T-cell (primary cell): ENCODE measurements around the gene PCDHGC4. TPM values are rescaled to one million over a fixed set of nuclear protein-coding genes. Genes with fewer than 3 reads are reported as not detected.

Experiments used
- ATAC-seq, 4 experiments: fragments of 200-7000 bp in 3 of 4; fragments of 150-1000 bp in 1 of 4; cut with Tn5 transposase; replicated peaks in 1 of 4; 1 replicate in 3 of 4; 2 replicates in 1 of 4; pipeline ENCODE4 v1.10.0; 2021; ENCODE audit warnings: moderate library complexity in 3 of 4, mild to moderate bottlenecking in 2 of 4, moderate number of reproducible peaks in 1 of 4
- CTCF ChIA-PET, 2 donors: fragments of 300-600 bp; sonication (Branson Sonifier 250); formaldehyde crosslinking; loops; one replicate each; lab custom pipeline; 2022; ENCODE audit warnings: antibody characterized with exemption in 2 of 2; lab: Charles Lee
- POLR2A ChIA-PET, 2 donors: fragments of 300-600 bp; sonication (Branson Sonifier 250); formaldehyde crosslinking; loops; one replicate each; lab custom pipeline; 2022; ENCODE audit warnings: antibody characterized with exemption in 2 of 2; lab: Charles Lee
- DNase-seq, 35 experiments: peaks; one replicate each; pipeline versions ENCODE4 v3.0.0 to v3.0.0-alpha.2; 2013 to 2023
- H3K27ac ChIP-seq: one replicate; pipeline ENCODE4 v1.5.1; 2013; ENCODE audit warnings: low read length
- H3K27me3 ChIP-seq, 2 experiments: replicated peaks in 1 of 2; 1 replicate in 1 of 2; 2 replicates in 1 of 2; pipeline versions ENCODE4 v1.6.1 to v1.7.0; 2013; ENCODE audit warnings: low read length in 1 of 2, mixed read lengths in 1 of 2; ENCODE audit not compliant: control insufficient read depth in 2 of 2, insufficient read depth in 2 of 2; ENCODE audit errors: extremely low read depth in 1 of 2
- H3K36me3 ChIP-seq, 2 donors: 1 replicate in 1 of 2; 2 replicates in 1 of 2; pipeline versions ENCODE4 v1.6.1 to v1.7.0; 2013; ENCODE audit warnings: low read length in 1 of 2; ENCODE audit not compliant: control insufficient read depth in 2 of 2, insufficient read depth in 1 of 2; ENCODE audit errors: extremely low read depth in 1 of 2
- H3K4me1 ChIP-seq, 2 experiments: 1 replicate in 1 of 2; 2 replicates in 1 of 2; pipeline versions ENCODE4 v1.6.1 to v1.7.0; 2013; ENCODE audit warnings: low read length in 2 of 2, mixed read lengths in 1 of 2; ENCODE audit not compliant: insufficient read depth in 2 of 2, control insufficient read depth in 1 of 2; ENCODE audit errors: extremely low read depth in 1 of 2
- H3K4me3 ChIP-seq, 2 donors: 1 replicate in 1 of 2; 2 replicates in 1 of 2; pipeline versions ENCODE4 v1.5.1 to v1.7.0; 2013; ENCODE audit warnings: mild to moderate bottlenecking in 2 of 2, low read length in 1 of 2, moderate library complexity in 1 of 2; ENCODE audit not compliant: control insufficient read depth in 1 of 2; ENCODE audit errors: extremely low read depth in 1 of 2
- H3K9me3 ChIP-seq: 2 replicates; pipeline ENCODE4 v1.7.0; 2013
- H3K27ac Mint-ChIP-seq, 2 donors: one replicate each; pipeline ENCODE4 v1.8.0; 2020 to 2021; ENCODE audit warnings: mild to moderate bottlenecking in 2 of 2, mixed read lengths in 2 of 2
- H3K27me3 Mint-ChIP-seq, 2 donors: one replicate each; pipeline ENCODE4 v1.8.0; 2021 to 2022; ENCODE audit warnings: mixed read lengths in 2 of 2
- H3K36me3 Mint-ChIP-seq: one replicate; pipeline ENCODE4 v1.8.0; 2021; ENCODE audit warnings: mixed read lengths
- H3K4me1 Mint-ChIP-seq, 3 donors: one replicate each; pipeline ENCODE4 v1.8.0; 2020 to 2022; ENCODE audit warnings: mixed read lengths in 3 of 3, mild to moderate bottlenecking in 1 of 3
- H3K4me3 Mint-ChIP-seq, 3 donors: one replicate each; pipeline ENCODE4 v1.8.0; 2020 to 2022; ENCODE audit warnings: mild to moderate bottlenecking in 3 of 3, mixed read lengths in 3 of 3, moderate library complexity in 3 of 3
- H3K9me3 Mint-ChIP-seq, 3 donors: one replicate each; pipeline ENCODE4 v1.8.0; 2020 to 2022; ENCODE audit warnings: mixed read lengths in 3 of 3
- WGBS: methylation state at CpG from one replicate; pipeline ENCODE4 v1.1.5; 2013; ENCODE audit warnings: missing lambda C conversion rate; ENCODE audit not compliant: insufficient coverage; 5-methylcytosine and 5-hydroxymethylcytosine counted together
- total RNA-seq, 35 experiments: library from RNA in 6 of 35; stranded (reverse) in 6 of 35; fragments of 120-200 nt in 1 of 35; gene quantifications; one replicate each; pipeline versions ENCODE4 v1.2.1 to v1.2.4 and lab custom pipeline; 2013 to 2026

PCDHGC4 gene
- total RNA-seq, 5 donors from 2014 or later (not counting 1 experiment from before 2014, with no cell fraction given) = 0.18 to 0.51 TPM; not detected in 3

- ATAC-seq = no peak
- H3K27me3 Mint-ChIP-seq = peaks cover 67 to 94% of the 10 kb centered on the region in 2 donors
- no peaks in the 10 kb centered on the region for H3K9me3 Mint-ChIP-seq
- ChIA-PET CTCF (no interaction called here), POLR2A (no interaction called here)
- Histone ChIP-seq H3K27ac (no peak overlapping the region), H3K36me3 (no peaks in the 10 kb centered on the region), H3K27me3 (peaks cover 24 to 61% of the 10 kb centered on the region in 2 experiments), H3K4me1 (peaks cover 0 to 27% of the 10 kb centered on the region in 2 experiments), H3K9me3 (no peaks in the 10 kb centered on the region), H3K4me3 (no peak overlapping the region)
- H3K27ac Mint-ChIP-seq = no peak overlapping the region
- no peak overlapping the region for H3K4me3 Mint-ChIP-seq
- H3K36me3 Mint-ChIP-seq = no peaks in the 10 kb centered on the region
- no peak for DNase-seq
- peaks cover 33 to 41% (median 38%) of the 10 kb centered on the region in 3 donors for H3K4me1 Mint-ChIP-seq
Measured at GRCh38 chr5:141479776-141480175, 5.1 kb upstream of the PCDHGC4 start.

GRCh38 chr5:141483902-141484301 is 928 bp upstream of the PCDHGC4 start:
- peaks cover 3 to 14% of the 10 kb centered on the region in 2 experiments for H3K4me1 ChIP-seq
- H3K27me3 ChIP-seq = peaks cover 22 to 64% of the 10 kb centered on the region in 2 experiments
- H3K36me3 Mint-ChIP-seq = no peaks in the 10 kb centered on the region
- no peak overlapping the region for H3K4me3 ChIP-seq
- H3K9me3 Mint-ChIP-seq = no peaks in the 10 kb centered on the region
- H3K27ac Mint-ChIP-seq = no peak overlapping the region
- 43% methylated on average over 2 of the region's 3 CpGs for WGBS
- H3K9me3 ChIP-seq = no peaks in the 10 kb centered on the region
- peaks cover 69 to 94% of the 10 kb centered on the region in 2 donors for H3K27me3 Mint-ChIP-seq
- no peak for ATAC-seq
- H3K4me3 Mint-ChIP-seq = peak overlapping the region in 1 of 3 donors; percentile 59
- H3K27ac ChIP-seq = no peak overlapping the region
- ChIA-PET CTCF (interaction anchor here in 1 of 2 donors (0.5 kb wide), 1 partner anchor 44 kb away, joined by 4 read pairs; no protein-coding TSS in a partner anchor), POLR2A (no interaction called here)
- H3K36me3 ChIP-seq = no peaks in the 10 kb centered on the region
- DNase-seq = no peak
- peaks cover 11 to 22% (median 19%) of the 10 kb centered on the region in 3 donors for H3K4me1 Mint-ChIP-seq

DNA sequence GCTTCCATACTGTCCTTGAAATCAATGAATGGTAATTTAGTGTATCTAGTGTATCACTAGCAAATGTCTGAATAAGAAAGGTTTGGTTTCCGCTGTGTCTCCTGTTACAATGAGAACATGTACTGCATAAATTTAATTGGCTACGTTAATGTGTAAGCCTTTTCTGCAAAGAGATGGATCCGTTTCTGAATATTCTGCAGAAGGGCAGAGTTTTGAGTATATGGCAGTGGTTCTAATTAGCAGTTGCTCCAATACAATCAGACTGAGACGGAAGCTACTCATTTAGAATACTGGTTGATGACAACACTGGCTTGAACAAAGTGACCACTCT is 555 bp upstream of the PCDHGC4 start:
- Histone ChIP-seq H3K36me3 (no peaks in the 10 kb centered on the region), H3K4me1 (peaks cover 3 to 14% of the 10 kb centered on the region in 2 experiments), H3K9me3 (no peaks in the 10 kb centered on the region), H3K27me3 (peaks cover 21 to 66% of the 10 kb centered on the region in 2 experiments), H3K27ac (no peak overlapping the region), H3K4me3 (peak overlapping the region in 1 of 2 donors; percentile 77)
- no peak for ATAC-seq
- ChIA-PET CTCF (interaction anchor here in 1 of 2 donors (0.5 kb wide), 1 partner anchor 43 kb away, joined by 4 read pairs; no protein-coding TSS in a partner anchor), POLR2A (no interaction called here)
- Mint-ChIP-seq H3K4me3 (peak overlapping the region in 1 of 3 donors; percentile 59), H3K4me1 (peaks cover 11 to 22% (median 19%) of the 10 kb centered on the region in 3 donors), H3K36me3 (no peaks in the 10 kb centered on the region), H3K27ac (no peak overlapping the region), H3K9me3 (no peaks in the 10 kb centered on the region), H3K27me3 (peaks cover 72 to 96% of the 10 kb centered on the region in 2 donors)
- no peak for DNase-seq
- 24% methylated on average over 2 of the region's 4 CpGs for WGBS

DNA sequence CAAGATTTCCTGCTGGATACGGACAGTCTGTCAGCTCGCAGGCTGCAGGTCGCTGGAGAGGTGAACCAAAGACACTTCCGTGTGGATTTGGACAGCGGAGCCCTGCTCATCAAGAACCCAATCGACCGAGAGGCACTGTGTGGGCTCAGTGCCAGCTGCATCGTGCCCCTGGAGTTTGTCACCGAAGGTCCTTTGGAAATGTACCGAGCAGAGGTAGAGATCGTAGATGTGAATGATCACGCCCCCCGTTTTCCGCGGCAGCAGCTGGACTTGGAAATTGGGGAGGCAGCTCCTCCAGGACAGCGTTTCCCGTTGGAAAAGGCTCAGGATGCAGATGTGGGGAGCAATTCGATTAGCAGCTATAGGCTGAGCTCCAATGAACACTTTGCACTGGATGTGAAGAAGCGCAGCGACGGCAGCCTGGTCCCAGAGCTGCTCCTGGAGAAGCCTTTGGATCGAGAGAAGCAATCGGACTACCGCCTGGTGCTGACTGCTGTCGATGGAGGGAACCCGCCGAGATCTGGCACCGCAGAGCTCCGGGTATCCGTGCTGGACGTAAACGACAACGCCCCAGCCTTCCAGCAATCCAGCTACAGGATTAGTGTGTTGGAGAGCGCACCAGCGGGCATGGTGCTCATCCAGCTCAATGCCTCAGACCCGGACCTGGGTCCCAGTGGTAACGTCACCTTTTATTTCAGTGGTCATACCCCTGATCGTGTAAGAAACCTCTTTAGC is 658 bp downstream of the PCDHGC4 start:
- 48% methylated on average over 35 of the region's 38 CpGs for WGBS
- Histone ChIP-seq H3K36me3 (no peaks in the 10 kb centered on the region), H3K27me3 (peaks cover 15 to 72% of the 10 kb centered on the region in 2 experiments), H3K9me3 (no peaks in the 10 kb centered on the region), H3K27ac (no peak overlapping the region), H3K4me3 (peak overlapping the region in 1 of 2 donors; percentile 77), H3K4me1 (peaks cover 3 to 14% of the 10 kb centered on the region in 2 experiments)
- DNase-seq = no peak
- CTCF ChIA-PET = interaction anchor here in 1 of 2 donors (0.5 kb wide), 1 partner anchor 241 kb away, joined by 3 read pairs; no protein-coding TSS in a partner anchor
- Mint-ChIP-seq H3K4me3 (peak overlapping the region in 2 of 3 donors; percentile 34 to 59), H3K9me3 (no peaks in the 10 kb centered on the region), H3K4me1 (peaks cover 11 to 22% (median 19%) of the 10 kb centered on the region in 3 donors), H3K36me3 (no peaks in the 10 kb centered on the region), H3K27ac (no peak overlapping the region), H3K27me3 (peaks cover 75 to 97% of the 10 kb centered on the region in 2 donors)
- POLR2A ChIA-PET = no interaction called here
- no peak for ATAC-seq

DNA sequence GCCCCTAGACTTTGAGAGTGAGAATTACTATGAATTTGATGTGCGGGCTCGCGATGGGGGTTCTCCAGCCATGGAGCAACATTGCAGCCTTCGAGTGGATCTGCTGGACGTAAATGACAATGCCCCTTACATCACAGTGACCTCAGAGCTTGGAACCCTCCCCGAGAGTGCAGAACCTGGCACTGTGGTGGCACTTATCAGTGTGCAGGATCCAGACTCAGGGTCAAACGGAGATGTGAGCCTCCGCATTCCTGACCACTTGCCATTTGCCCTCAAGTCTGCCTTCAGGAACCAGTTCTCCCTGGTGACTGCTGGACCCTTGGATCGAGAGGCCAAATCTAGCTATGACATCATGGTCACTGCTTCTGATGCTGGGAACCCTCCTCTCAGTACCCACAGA is 1.3 kb downstream of the PCDHGC4 start:
- Mint-ChIP-seq H3K4me1 (peaks cover 11 to 26% (median 22%) of the 10 kb centered on the region in 3 donors), H3K27ac (no peak overlapping the region), H3K27me3 (peaks cover 77 to 97% of the 10 kb centered on the region in 2 donors), H3K9me3 (no peaks in the 10 kb centered on the region), H3K36me3 (no peaks in the 10 kb centered on the region), H3K4me3 (peak overlapping the region in 1 of 3 donors; percentile 38)
- no peak overlapping the region for H3K4me3 ChIP-seq
- POLR2A ChIA-PET = no interaction called here
- H3K27me3 ChIP-seq = peaks cover 16 to 73% of the 10 kb centered on the region in 2 experiments
- H3K36me3 ChIP-seq = no peaks in the 10 kb centered on the region
- CTCF ChIA-PET = interaction anchor here in 1 of 2 donors (0.5 kb wide), 1 partner anchor 240 kb away, joined by 3 read pairs; no protein-coding TSS in a partner anchor
- DNase-seq (no peak), ATAC-seq (no peak)
- H3K4me1 ChIP-seq = peaks cover 3 to 14% of the 10 kb centered on the region in 2 experiments
- H3K27ac ChIP-seq = no peak overlapping the region
- WGBS = 80% methylated on average over 9 of the region's 9 CpGs
- H3K9me3 ChIP-seq = no peaks in the 10 kb centered on the region

DNA sequence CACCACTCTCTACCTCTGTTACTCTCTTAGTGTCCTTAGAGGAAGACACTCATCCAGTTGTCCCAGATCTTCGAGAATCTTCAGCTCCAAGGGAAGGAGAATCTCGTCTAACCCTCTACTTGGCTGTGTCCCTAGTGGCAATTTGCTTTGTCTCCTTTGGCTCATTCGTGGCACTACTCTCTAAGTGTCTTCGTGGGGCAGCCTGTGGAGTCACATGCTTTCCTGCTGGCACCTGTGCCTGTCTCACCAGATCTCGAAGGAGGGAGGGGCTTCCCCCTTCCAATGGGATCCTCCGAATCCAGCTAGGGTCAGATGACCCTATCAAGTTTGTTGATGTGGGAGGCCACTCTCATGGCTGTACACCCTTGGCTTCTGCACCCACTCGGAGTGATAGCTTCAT is 2.3 kb downstream of the PCDHGC4 start:
- Histone ChIP-seq H3K4me3 (no peak overlapping the region), H3K4me1 (peaks cover 3 to 24% of the 10 kb centered on the region in 2 experiments), H3K36me3 (no peaks in the 10 kb centered on the region), H3K9me3 (no peaks in the 10 kb centered on the region), H3K27me3 (peaks cover 14 to 77% of the 10 kb centered on the region in 2 experiments), H3K27ac (no peak overlapping the region)
- Mint-ChIP-seq H3K4me3 (no peak overlapping the region), H3K27ac (no peak overlapping the region), H3K27me3 (peaks cover 83 to 94% of the 10 kb centered on the region in 2 donors), H3K4me1 (peaks cover 14 to 27% (median 27%) of the 10 kb centered on the region in 3 donors), H3K36me3 (no peaks in the 10 kb centered on the region), H3K9me3 (no peaks in the 10 kb centered on the region)
- WGBS = 74% methylated on average over 5 of the region's 7 CpGs
- DNase-seq (no peak), ATAC-seq (no peak)
- POLR2A ChIA-PET = no interaction called here
- CTCF ChIA-PET = no interaction called here
